Brain microvascular endothelial cell (primary cell): ENCODE data around the gene APOM.

Experiments used
- DNase-seq: peaks from one replicate; pipeline ENCODE4 v3.0.0-alpha.2; 2020
- H3K27ac ChIP-seq: fragments of 250-450 bp; sonication (Bioruptor Pico); 2 replicates; pipeline ENCODE4 v1.5.1; 2020; ENCODE audit warnings: mild to moderate bottlenecking, moderate library complexity
- H3K27me3 ChIP-seq: fragments of 250-450 bp; sonication (Bioruptor Pico); replicated peaks from 2 replicates; pipeline ENCODE4 v1.5.1; 2020; ENCODE audit warnings: mild to moderate bottlenecking
- H3K36me3 ChIP-seq: fragments of 250-450 bp; sonication (Bioruptor Pico); replicated peaks from 2 replicates; pipeline ENCODE4 v1.5.1; 2020; ENCODE audit warnings: mild to moderate bottlenecking
- H3K4me3 ChIP-seq: 2 replicates; pipeline ENCODE4 v1.5.1; 2011; ENCODE audit warnings: low read depth, mild to moderate bottlenecking, control low read depth, low read length, moderate library complexity
- in situ Hi-C: cut with HindIII; loops from 2 replicates; pipeline ENCODE4 v1.10.0; 2017; ENCODE audit warnings: low sequenced_read_pairs, low pct_ligation_motif_present
- TF ChIP-seq, protein P1 (sequence below): IDR thresholded peaks from 2 replicates; pipeline ENCODE4 v1.5.1; 2011; ENCODE audit warnings: low read depth, mild to moderate bottlenecking, moderate library complexity, low read length, control low read depth, inconsistent platforms; ENCODE audit errors: missing control alignments

Gene APOM

DNA sequence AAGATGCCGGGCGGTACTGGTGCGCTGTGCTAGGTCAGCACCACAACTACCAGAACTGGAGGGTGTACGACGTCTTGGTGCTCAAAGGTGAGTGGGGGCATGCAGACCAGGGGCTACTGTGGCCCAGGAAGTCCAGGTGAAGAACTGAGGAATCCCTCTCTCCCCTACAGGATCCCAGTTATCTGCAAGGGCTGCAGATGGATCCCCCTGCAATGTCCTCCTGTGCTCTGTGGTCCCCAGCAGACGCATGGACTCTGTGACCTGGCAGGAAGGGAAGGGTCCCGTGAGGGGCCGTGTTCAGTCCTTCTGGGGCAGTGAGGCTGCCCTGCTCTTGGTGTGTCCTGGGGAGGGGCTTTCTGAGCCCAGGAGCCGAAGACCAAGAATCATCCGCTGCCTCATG lies 52.0 kb downstream of the APOM start:
- Histone ChIP-seq H3K27ac (no peak overlapping the region), H3K27me3 (no peaks in the 10 kb centered on the region), H3K4me3 (no peak overlapping the region), H3K36me3 (no peaks in the 10 kb centered on the region)
- in situ Hi-C loops = no loop called here
- DNase-seq = no peak
- TF ChIP-seq, protein P1, sequence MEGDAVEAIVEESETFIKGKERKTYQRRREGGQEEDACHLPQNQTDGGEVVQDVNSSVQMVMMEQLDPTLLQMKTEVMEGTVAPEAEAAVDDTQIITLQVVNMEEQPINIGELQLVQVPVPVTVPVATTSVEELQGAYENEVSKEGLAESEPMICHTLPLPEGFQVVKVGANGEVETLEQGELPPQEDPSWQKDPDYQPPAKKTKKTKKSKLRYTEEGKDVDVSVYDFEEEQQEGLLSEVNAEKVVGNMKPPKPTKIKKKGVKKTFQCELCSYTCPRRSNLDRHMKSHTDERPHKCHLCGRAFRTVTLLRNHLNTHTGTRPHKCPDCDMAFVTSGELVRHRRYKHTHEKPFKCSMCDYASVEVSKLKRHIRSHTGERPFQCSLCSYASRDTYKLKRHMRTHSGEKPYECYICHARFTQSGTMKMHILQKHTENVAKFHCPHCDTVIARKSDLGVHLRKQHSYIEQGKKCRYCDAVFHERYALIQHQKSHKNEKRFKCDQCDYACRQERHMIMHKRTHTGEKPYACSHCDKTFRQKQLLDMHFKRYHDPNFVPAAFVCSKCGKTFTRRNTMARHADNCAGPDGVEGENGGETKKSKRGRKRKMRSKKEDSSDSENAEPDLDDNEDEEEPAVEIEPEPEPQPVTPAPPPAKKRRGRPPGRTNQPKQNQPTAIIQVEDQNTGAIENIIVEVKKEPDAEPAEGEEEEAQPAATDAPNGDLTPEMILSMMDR = no peak
